Activated T-helper 17 cell treated with anti-CD3 and anti-CD28 coated beads, Interleukin-2, amount 50 U/mL, for 72 hours (primary cell): ENCODE results near the gene IL17REL. TPM values are rescaled to one million over a fixed set of nuclear protein-coding genes. Genes with fewer than 3 reads are reported as not detected.

Source experiments
- ATAC-seq: fragments of 150-1000 bp; cut with Tn5 transposase; replicated peaks from 2 replicates; pipeline ENCODE4 v1.10.0; 2021; ENCODE audit warnings: mild to moderate bottlenecking, moderate library complexity
- H3K27ac Mint-ChIP-seq: one replicate; pipeline ENCODE4 v1.8.0; 2022; ENCODE audit warnings: mixed read lengths
- H3K27me3 Mint-ChIP-seq: one replicate; pipeline ENCODE4 v1.8.0; 2022; ENCODE audit warnings: mixed read lengths
- H3K36me3 Mint-ChIP-seq: one replicate; pipeline ENCODE4 v1.8.0; 2022; ENCODE audit warnings: low read depth, mild to moderate bottlenecking, mixed read lengths
- H3K4me1 Mint-ChIP-seq: one replicate; pipeline ENCODE4 v1.8.0; 2022; ENCODE audit warnings: mixed read lengths
- H3K4me3 Mint-ChIP-seq: one replicate; pipeline ENCODE4 v1.8.0; 2022; ENCODE audit warnings: mild to moderate bottlenecking, mixed read lengths
- H3K9me3 Mint-ChIP-seq: one replicate; pipeline ENCODE4 v1.8.0; 2022; ENCODE audit warnings: mixed read lengths
- total RNA-seq, 2 donors: library from RNA; stranded (reverse); gene quantifications; one replicate each; pipeline ENCODE4 v1.2.3, GENCODE V29; 2022

Gene IL17REL
- total RNA-seq, 2 donors from 2014 or later: 0.09 to 0.42 TPM

- Mint-ChIP-seq H3K36me3 (no peaks in the 10 kb centered on the region), H3K27me3 (peaks cover 6% of the 10 kb centered on the region), H3K4me1 (no peaks in the 10 kb centered on the region), H3K9me3 (no peaks in the 10 kb centered on the region), H3K27ac (no peak overlapping the region), H3K4me3 (no peak overlapping the region)
- ATAC-seq: no peak
These were observed 37.0 kb upstream of the IL17REL start for GRCh38 chr22:50049299-50050195.

DNA sequence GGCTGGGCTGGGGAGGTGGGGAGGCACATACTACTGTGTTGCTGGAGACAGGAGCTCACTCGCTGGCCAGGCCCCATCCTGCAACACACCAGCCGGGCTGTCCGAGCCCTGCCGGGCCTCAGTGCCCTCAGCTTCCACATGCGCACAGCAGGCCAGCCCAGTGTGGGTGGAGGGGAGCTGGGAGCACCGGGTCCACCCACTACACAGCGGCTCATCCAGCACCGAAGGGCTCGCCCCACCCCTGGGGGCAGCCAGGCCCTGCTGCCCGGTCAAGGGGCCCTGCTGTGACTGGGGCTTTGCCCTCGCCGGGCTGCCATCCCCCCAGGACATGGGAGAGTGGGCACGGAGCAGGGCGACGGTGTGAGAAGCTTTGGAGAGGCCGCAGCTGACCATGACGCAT, 36.3 kb upstream of the IL17REL start:
- Mint-ChIP-seq H3K9me3 (no peaks in the 10 kb centered on the region), H3K4me1 (no peaks in the 10 kb centered on the region), H3K4me3 (no peak overlapping the region), H3K27me3 (peaks cover under 1% of the 10 kb centered on the region), H3K27ac (no peak overlapping the region), H3K36me3 (no peaks in the 10 kb centered on the region)
- ATAC-seq: no peak

DNA sequence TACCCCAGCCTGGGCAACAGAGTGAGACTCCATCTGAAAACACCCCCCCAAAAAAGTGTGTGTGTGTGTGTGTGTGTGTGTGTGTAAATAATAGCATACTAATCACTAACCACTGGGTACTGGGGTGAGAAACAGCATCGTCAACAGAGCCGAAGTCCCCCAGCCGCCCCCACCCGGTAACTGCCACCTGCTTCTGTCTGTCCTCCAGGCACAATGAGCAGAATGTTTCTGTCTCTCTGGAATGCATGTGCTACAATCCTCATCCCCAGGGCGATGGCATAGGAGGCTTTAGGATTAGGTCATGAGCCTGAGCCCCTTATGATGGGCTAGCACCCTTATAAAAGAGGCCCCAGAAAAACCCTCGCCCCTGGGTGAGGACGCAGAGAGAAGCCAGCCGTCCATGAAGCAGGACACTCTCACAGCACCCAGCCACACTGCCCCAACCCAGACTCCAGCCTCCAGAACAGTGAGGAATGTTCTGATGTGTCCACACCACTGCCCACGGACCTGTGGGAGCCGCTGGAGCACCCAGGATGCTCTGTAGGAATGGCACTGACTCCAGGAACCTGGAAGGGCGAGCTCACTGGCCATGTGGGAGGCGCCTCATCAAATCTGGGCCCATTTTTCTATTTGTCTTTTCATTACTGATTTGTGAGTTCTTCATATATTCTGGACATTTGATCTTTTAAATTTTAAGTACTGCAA, 35.6 kb upstream of the IL17REL start:
- Mint-ChIP-seq H3K9me3 (no peaks in the 10 kb centered on the region), H3K4me1 (peaks cover 4% of the 10 kb centered on the region), H3K27ac (no peak overlapping the region), H3K36me3 (no peaks in the 10 kb centered on the region), H3K4me3 (no peak overlapping the region), H3K27me3 (peaks cover 6% of the 10 kb centered on the region)
- no peak for ATAC-seq

DNA sequence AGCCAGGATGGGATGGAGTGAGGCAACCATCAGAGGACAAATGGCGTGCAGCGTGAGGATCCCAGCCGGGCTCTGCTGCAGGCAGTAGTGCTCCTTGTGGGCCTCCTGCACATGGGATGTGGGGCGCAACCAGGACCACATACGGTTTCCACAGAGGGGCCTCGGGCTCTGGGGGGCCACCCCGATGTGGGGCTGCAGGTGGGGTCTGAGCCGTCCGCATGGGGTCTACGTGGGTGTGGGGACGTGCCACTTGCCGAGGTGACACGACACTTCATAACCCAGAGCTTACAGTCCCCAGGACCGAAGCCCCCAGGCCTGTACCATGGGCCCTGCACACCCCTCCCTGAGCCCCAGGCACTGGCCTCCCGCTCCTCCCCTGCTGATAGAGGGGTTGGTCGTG, 34.8 kb upstream of the IL17REL start:
- Mint-ChIP-seq H3K4me1 (peaks cover 4% of the 10 kb centered on the region), H3K9me3 (no peaks in the 10 kb centered on the region)

GRCh38 chr22:50046481-50047245, 34.1 kb upstream of the IL17REL start:
- H3K4me3 Mint-ChIP-seq: no peak overlapping the region
- peaks cover 4% of the 10 kb centered on the region for H3K4me1 Mint-ChIP-seq
- no peak overlapping the region for H3K27ac Mint-ChIP-seq
- H3K27me3 Mint-ChIP-seq: peaks cover 15% of the 10 kb centered on the region
- no peaks in the 10 kb centered on the region for H3K36me3 Mint-ChIP-seq
- no peaks in the 10 kb centered on the region for H3K9me3 Mint-ChIP-seq
- ATAC-seq: no peak

More for the DNA sequence above, 34.8 kb upstream of the IL17REL start:
- no peak overlapping the region for H3K4me3 Mint-ChIP-seq
- H3K27ac Mint-ChIP-seq: no peak overlapping the region
- no peak for ATAC-seq
- no peaks in the 10 kb centered on the region for H3K36me3 Mint-ChIP-seq
- peaks cover 11% of the 10 kb centered on the region for H3K27me3 Mint-ChIP-seq

- no peaks in the 10 kb centered on the region for H3K9me3 Mint-ChIP-seq
- ATAC-seq: no peak
- no peak overlapping the region for H3K27ac Mint-ChIP-seq
- H3K4me3 Mint-ChIP-seq: no peak overlapping the region
- peaks cover 15% of the 10 kb centered on the region for H3K27me3 Mint-ChIP-seq
- peaks cover 4% of the 10 kb centered on the region for H3K4me1 Mint-ChIP-seq
- H3K36me3 Mint-ChIP-seq: no peaks in the 10 kb centered on the region
These were observed 33.5 kb upstream of the IL17REL start for GRCh38 chr22:50046019-50046415.

DNA sequence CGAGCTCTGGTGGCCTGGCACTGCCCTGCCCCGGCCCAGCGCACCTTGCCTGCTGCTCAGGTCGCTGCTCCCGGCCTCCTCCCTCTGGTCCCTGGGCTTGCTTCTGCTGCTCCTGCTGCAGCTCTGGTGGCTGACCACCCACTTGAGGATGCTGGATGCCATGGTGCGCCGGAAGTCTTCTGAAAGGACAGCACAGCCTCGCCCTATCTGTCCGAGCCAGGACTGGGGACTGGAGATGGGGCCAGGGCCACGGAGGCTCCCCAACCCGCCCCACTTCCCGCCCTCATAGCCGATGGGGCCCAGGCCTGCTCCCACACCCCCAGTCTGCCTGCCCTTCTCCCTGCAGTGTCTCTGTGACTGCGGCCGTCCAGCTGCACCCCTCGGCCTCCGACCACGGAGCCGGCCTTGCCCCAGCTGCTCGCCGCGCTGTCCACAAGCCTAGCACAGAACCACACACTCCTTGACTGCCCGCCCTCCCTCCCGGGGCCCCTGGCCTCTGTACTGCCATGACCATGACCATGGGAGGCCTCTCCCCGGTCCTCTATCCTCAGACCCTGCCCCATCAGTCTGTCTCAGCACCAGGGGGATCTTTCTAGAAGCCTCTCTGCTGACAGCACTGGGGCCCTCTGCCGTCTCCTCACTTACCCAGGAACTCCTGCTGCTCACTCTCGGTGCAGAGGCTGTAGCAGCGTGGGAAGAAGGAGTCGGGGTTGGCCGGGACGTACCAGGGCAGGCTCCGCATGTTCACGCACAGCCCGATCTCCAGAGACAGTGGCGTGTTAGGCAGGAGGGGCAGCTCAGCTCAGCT, 32.9 kb upstream of the IL17REL start:
- H3K36me3 Mint-ChIP-seq: no peaks in the 10 kb centered on the region
- ATAC-seq: no peak
- no peak overlapping the region for H3K4me3 Mint-ChIP-seq
- H3K27me3 Mint-ChIP-seq: peaks cover 15% of the 10 kb centered on the region
- peaks cover 4% of the 10 kb centered on the region for H3K4me1 Mint-ChIP-seq
- H3K9me3 Mint-ChIP-seq: no peaks in the 10 kb centered on the region
- no peak overlapping the region for H3K27ac Mint-ChIP-seq

DNA sequence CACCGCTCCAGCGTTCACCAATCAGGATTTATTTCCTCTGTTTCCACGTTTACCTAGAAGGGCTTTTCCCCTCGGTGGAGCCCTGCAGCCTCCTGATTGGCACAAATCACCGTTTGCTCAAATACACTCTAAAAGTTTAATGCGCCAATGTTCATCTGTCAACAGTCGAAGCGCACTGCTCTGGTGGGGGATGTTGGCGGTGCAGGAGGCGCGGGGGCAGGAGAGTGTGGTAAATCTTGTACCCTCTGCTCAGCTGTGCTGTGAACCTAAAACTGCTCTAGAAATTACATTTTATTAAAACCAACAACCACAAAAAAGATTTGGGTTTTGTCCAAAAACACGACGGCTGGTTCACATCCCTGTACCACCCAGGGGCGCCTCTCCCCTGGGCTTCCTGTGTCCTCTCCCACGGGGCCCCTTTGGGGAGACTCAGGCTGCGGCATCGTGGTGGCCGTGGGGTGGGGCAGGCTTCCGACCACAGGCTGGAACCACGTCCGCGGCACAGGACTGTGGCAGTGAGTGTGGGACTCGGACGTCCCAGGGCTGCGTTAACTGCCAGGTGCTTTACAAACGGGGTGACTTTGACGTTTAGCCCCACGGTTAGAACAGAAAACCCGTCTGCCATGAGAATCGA, 32.0 kb upstream of the IL17REL start:
- no peaks in the 10 kb centered on the region for H3K36me3 Mint-ChIP-seq
- peaks cover 4% of the 10 kb centered on the region for H3K4me1 Mint-ChIP-seq
- no peak overlapping the region for H3K4me3 Mint-ChIP-seq
- no peak overlapping the region for H3K27ac Mint-ChIP-seq
- ATAC-seq: no peak
- peaks cover 15% of the 10 kb centered on the region for H3K27me3 Mint-ChIP-seq
- H3K9me3 Mint-ChIP-seq: no peaks in the 10 kb centered on the region

- peaks cover 4% of the 10 kb centered on the region for H3K4me1 Mint-ChIP-seq
- peaks cover 4% of the 10 kb centered on the region for H3K9me3 Mint-ChIP-seq
- H3K27ac Mint-ChIP-seq: no peak overlapping the region
- peaks cover 15% of the 10 kb centered on the region for H3K27me3 Mint-ChIP-seq
- no peak overlapping the region for H3K4me3 Mint-ChIP-seq
- ATAC-seq: no peak
- H3K36me3 Mint-ChIP-seq: no peaks in the 10 kb centered on the region
These were observed 28.9 kb upstream of the IL17REL start for GRCh38 chr22:50041361-50042065.

GRCh38 chr22:50040717-50041116, 28.2 kb upstream of the IL17REL start:
- Mint-ChIP-seq H3K4me3 (no peak overlapping the region), H3K27ac (no peak overlapping the region), H3K36me3 (no peaks in the 10 kb centered on the region), H3K9me3 (peaks cover 4% of the 10 kb centered on the region), H3K4me1 (peaks cover 4% of the 10 kb centered on the region), H3K27me3 (peaks cover 15% of the 10 kb centered on the region)
- no peak for ATAC-seq

GRCh38 chr22:50039669-50040443, 27.3 kb upstream of the IL17REL start:
- ATAC-seq: no peak
- H3K4me3 Mint-ChIP-seq: no peak overlapping the region

GRCh38 chr22:50035976-50036724, 23.6 kb upstream of the IL17REL start:
- ATAC-seq: no peak
- H3K27ac Mint-ChIP-seq: no peak overlapping the region
- no peaks in the 10 kb centered on the region for H3K4me1 Mint-ChIP-seq
- no peaks in the 10 kb centered on the region for H3K36me3 Mint-ChIP-seq
- H3K4me3 Mint-ChIP-seq: no peak overlapping the region
- peaks cover 7% of the 10 kb centered on the region for H3K27me3 Mint-ChIP-seq
- peaks cover 4% of the 10 kb centered on the region for H3K9me3 Mint-ChIP-seq

More at GRCh38 chr22:50039669-50040443, 27.3 kb upstream of the IL17REL start:
- H3K9me3 Mint-ChIP-seq: peaks cover 4% of the 10 kb centered on the region
- no peaks in the 10 kb centered on the region for H3K36me3 Mint-ChIP-seq
- H3K27ac Mint-ChIP-seq: no peak overlapping the region
- H3K4me1 Mint-ChIP-seq: peaks cover 4% of the 10 kb centered on the region
- peaks cover 16% of the 10 kb centered on the region for H3K27me3 Mint-ChIP-seq
